ENCODE data around the gene BMERB1.
A peak's percentile ranks its signal among the peaks of the same experiment; 100 is the strongest.
"Not testable (repeated sequence)": the region's sequence is repeated elsewhere in the genome, so short reads cannot be mapped to it uniquely, and the experiment has no call there.

The BMERB1 gene

DNA sequence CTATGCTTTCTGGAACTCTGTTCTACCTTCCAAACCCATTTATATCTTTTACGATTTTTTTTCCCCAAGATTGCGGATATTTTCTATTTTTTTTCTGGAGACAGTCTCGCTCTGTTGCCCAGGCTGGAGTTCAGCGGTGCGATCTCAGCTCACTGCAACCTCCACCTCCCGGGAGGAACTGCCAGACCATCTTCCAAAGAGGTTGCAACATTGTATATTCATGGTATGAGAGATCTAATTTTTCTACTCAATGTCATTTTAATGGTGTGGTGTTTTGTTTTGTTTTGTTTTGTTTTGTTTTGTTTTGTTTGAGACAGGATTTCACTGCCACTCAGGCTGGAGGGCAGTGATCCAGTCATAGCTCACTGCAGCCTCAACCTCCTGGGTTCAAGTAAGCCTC, 8.5 kb upstream of the BMERB1 start:
- DNase-seq (ENCODE audit: low read depth in 2 of 2) = no peak

- no peak for DNase-seq (ENCODE audit: low read depth in 2 of 2)
Measured at GRCh38 chr16:15426796-15427195, 7.6 kb upstream of the BMERB1 start.

GRCh38 chr16:15427648-15428239, 6.6 kb upstream of the BMERB1 start:
- peak; percentile 22 to 36 for DNase-seq (ENCODE audit: low read depth in 2 of 2)

DNA sequence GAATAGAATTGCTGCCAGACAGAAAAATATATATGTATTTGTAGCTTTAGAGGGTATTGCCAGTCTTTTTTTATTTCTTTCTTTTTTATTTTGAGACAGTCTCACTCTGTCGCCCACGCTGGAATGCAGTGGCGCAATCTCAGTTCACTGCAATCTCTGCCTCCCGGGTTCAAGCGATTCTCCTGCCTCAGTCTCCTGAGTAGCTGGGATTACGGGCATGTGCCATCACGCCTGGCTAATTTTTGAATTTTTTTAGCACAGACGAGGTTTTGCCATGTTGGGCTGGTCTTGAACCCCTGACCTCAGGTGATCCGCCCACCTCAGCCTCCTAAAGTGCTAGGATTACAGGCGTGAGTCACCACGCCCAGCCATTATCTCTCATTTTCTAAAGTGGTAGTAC, 3.5 kb upstream of the BMERB1 start:
- DNase-seq (ENCODE audit: low read depth in 2 of 2) = not testable (repeated sequence)

- DNase-seq (ENCODE audit: low read depth in 2 of 2) = no peak
Measured at GRCh38 chr16:15434079-15434424, 336 bp upstream of the BMERB1 start.

DNA sequence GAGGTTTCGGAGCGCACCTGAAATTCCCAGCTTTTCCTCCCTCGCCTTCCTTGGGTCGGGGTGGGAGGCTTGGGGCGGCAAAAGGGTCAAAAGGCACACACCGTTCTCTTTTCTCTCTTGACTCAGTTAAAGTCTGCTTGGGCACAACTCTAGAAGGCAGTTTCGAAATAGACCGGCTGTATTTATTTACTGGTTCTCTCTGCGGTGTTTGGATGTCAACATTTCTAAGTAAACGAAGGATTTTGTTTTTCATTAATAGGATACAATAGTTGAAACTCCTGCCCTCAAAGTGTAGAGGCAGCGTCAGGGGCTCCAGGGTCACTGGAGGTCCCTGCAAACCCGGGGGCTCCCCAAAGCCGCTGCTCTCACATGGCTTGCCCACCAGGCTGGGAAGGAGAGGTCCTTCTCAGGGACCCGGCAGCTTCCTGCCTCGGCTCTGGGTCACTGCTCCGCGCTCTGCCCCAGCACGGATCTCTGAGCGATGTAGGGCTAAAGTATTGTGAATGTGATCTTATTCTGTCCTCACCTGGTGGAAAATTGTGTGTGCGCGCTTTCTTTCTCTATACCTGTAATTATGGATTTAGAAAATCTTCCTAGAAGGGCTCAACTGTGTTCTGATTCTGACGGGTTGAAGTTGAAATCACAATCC, 952 bp downstream of the BMERB1 start:
- DNase-seq (ENCODE audit: low read depth in 2 of 2) = peak in 1 of 2 donors; percentile 0

DNA sequence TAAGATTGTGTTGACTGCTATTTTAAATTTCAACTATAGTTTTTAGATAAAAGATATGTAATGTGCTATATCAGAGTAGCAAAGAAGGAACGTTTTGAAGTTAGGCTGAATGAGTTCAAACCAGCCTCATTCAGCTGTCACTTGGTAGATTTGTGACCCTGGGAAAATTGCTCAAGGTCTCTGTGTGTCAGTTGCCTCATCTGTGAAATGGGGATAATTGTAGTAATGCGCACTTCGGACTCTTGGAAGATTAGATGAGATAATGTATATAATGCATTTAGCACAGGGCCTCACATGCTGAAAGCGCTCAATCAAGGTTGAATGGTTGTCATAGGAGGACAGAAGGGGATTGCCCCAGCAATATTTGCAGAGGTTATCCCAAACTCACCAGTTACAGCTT, 4.7 kb downstream of the BMERB1 start:
- no peak for DNase-seq (ENCODE audit: low read depth in 2 of 2)

DNA sequence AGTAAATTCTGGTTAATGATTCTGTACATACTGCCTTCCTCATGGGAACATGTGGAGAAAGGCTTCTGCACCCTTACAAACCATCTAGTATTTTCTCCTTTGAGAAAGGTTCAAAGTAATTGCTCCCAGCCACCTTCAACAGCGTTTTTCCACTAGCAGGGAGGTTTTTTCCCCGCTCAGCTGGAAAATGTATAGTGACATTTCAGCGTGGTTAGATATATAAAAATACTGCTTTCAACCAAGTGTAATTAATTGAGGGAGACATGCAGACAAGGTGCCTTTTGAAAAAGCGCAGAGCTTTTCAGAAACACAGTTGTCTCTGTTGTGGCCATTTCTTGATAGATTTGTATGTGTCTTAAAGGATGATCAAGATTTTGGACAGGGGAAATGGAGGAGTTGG, 5.1 kb downstream of the BMERB1 start:
- DNase-seq (ENCODE audit: low read depth in 2 of 2) = no peak

GRCh38 chr16:15440852-15441251, 6.5 kb downstream of the BMERB1 start:
- no peak for DNase-seq (ENCODE audit: low read depth in 2 of 2)

DNA sequence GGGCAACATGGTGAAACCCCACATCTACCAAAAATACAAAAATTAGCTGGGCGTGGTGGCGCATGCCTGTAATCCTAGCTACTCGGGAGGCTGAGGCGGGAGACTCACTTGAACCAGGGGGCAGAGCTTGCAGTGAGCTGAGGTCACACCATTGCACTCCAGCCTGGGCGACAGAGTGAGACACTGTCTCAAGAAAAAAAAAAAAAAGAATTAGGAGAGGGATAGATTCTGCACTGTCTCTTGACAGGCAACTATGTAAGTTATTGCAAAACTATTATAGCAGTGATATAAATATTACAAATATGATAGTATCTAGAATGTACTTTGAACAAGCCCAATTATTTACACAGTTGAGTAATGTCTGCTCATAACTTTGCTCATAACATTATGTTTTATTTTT, 7.8 kb downstream of the BMERB1 start:
- DNase-seq (ENCODE audit: low read depth in 2 of 2) = not testable (repeated sequence)

DNA sequence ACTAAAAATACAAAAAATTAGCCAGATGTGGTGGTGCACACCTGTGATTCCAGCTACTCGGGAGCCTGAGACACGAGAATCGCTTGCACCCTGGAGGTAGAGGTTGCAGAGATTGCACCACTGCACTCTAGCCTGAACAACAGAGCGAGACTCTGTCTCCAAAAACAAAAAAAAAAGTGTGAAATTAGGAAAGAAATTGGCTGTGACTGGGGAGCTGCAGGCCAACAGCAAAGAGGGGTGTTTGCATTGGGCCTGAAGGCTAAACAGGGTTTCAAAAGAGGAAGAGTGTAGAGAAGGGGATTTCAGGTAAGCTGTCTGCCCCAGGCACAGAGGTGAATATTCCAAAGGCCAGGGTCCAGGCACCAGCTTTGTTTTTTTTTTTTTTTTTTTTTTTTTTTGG, 9.4 kb downstream of the BMERB1 start:
- DNase-seq (ENCODE audit: low read depth in 2 of 2) = no peak

DNA sequence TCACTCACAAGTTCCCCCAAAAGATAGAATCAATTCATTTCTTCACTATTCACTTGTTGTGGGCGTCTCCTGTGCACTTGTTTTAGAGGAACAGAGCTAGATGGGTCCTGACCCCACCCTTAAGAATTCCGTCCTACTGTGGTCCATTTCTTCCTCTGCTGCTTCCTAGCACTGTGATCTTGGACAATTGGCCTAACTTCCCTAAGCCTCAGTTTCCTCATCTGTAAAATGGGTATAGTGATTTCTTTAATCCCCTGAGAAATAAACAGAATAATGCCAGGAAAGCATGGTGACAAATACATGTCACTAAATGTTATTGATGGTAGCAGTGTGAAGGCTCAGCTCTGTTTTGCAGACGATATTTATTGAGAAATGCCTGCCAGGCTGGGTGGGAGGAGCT, 9.9 kb downstream of the BMERB1 start:
- no peak for DNase-seq (ENCODE audit: low read depth in 2 of 2)

DNA sequence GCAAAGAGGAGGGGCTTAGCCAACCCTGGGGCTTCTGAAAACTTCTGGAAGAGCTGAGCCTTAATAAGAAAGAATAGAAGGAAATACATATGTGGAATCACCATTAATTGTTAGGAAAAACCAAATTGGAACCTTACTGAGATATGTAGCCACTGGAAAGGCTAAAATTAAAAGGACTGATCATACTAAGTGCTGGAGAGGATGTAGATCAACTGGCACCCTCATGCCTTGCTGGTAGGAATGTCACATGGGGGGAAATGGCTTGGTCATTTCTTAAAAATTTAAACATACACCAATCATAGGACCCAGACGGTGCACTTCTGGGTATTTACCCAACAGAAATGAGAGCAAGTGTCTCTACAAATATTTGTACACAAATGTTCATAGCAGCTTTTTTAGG, 11.1 kb downstream of the BMERB1 start:
- no peak for DNase-seq (ENCODE audit: low read depth in 2 of 2)

- no peak for DNase-seq (ENCODE audit: low read depth in 2 of 2)
Measured at GRCh38 chr16:15446901-15447300, 12.5 kb downstream of the BMERB1 start.

DNA sequence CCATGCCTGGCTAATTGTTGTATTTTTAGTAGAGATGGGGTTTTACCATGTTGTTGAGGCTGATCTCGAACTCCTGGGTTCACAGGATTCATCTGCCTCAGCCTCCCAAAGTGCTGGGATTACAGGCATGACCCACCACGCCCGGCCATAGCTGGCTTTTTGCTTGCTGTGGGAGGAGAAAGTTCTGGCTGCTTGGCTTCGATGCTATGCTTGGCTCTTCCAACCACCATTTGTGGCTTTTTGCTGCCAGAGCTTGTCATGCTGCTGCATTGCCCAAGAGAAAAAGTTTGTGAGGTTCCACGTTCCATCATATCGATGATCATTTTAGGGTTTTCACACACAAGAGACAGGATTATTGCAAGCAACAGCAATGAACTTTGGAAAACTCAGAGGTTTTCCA, 16.2 kb downstream of the BMERB1 start:
- no peak for DNase-seq (ENCODE audit: low read depth in 2 of 2)

DNA sequence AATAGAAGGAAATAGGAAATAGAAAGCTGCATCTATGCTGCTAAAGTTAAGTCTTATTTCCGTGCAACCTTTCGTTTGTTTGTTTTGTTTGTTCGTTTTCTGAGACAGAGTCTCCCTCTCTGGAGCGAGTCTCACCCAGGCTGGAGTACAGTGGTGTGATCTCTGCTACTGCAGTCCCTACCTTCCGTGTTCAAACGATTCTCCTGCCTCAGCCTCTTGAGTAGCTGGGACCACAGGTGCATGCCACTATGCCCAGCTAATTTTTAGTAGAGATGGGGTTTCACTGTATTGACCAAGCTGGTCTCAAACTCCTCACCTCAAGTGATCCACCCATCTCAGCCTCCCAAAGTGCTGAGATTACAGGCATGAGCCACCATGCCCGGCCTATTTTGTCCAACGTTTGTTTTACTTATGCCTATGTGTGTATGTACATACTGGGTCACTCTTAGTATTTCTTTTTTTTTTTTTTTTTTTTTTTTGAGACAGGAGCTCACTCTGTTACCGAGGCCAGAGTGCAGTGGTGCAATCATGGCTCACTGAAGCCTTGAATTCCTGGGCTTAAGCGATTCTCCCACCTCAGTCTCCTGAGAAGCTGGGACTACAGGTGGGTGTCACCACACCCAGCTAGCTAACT, 16.8 kb downstream of the BMERB1 start:
- no peak for DNase-seq (ENCODE audit: low read depth in 2 of 2)

GRCh38 chr16:15452246-15452855, 18.0 kb downstream of the BMERB1 start:
- no peak for DNase-seq (ENCODE audit: low read depth in 2 of 2)

GRCh38 chr16:15453296-15453695, 18.9 kb downstream of the BMERB1 start:
- not testable (repeated sequence) for DNase-seq (ENCODE audit: low read depth in 2 of 2)

DNA sequence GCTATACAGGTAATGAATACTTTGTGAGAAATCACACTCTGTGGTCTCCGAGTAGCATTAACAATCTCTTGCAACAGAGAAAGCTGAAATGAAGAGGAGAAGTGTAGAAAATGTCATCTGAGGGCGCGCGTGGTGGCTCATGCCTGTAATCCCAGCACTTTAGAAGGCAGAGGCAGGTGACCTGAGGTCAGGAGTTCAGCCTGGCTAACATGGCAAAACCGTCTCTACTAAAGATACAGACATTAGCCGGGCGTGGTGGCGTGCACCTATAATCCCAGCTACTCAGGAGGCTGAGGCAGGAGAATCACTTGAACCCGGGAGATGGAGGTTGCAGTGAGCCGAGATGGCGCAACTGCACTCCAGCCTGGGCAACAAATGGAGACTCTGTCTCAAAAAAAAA, 20.5 kb downstream of the BMERB1 start:
- DNase-seq (ENCODE audit: low read depth in 2 of 2) = not testable (repeated sequence)

GRCh38 chr16:15457400-15457799, 23.0 kb downstream of the BMERB1 start:
- no peak for DNase-seq (ENCODE audit: low read depth in 2 of 2)

- no peak for DNase-seq (ENCODE audit: low read depth in 2 of 2)
Measured at GRCh38 chr16:15457958-15458357, 23.6 kb downstream of the BMERB1 start.

GRCh38 chr16:15459791-15460190, 25.4 kb downstream of the BMERB1 start:
- DNase-seq (ENCODE audit: low read depth in 2 of 2) = no peak

DNA sequence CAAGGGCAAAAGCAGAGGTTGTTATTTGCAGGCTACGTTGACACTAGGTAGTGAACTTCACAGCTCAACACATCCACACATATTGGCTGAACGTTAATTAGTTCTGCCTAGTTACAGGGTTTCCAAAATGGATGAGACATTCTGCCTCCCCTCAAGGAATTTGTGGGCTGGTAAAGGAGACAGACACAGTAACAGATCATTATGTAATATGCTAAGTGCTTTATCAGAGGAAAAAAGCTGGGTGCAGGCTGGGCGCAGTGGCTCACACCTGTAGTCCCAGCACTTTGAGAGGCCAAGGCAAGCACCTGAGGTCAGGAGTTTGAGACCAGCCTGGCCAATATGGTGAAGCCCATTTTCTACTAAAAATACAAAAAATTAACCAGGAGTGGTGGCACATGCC, 26.2 kb downstream of the BMERB1 start:
- no peak for DNase-seq (ENCODE audit: low read depth in 2 of 2)
